ENCODE data around the gene NELL1.

The NELL1 gene

DNA sequence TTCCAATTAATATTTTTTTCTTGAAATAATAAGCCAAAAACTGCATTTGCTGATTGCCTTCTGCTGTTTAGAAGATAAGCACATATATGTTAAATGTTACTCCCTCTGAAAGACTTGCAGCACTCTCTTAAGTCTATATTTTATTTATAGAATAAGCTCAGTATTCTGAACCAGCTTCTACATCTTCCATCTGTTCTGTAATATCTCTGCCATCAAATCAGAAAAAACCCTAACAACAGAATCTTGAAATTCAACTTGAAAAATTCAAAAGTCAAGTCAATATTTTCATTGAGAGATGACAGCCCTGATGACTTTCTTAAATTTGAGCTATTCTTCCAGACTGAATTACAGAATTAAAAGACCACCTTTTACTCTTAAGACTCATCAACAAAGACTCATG, 247.9 kb downstream of the NELL1 start:
- H3K4me3 ChIP-seq (ENCODE audit: low read length): no peak overlapping the region
- no peak for DNase-seq (ENCODE audit: low read depth, low spot score)

DNA sequence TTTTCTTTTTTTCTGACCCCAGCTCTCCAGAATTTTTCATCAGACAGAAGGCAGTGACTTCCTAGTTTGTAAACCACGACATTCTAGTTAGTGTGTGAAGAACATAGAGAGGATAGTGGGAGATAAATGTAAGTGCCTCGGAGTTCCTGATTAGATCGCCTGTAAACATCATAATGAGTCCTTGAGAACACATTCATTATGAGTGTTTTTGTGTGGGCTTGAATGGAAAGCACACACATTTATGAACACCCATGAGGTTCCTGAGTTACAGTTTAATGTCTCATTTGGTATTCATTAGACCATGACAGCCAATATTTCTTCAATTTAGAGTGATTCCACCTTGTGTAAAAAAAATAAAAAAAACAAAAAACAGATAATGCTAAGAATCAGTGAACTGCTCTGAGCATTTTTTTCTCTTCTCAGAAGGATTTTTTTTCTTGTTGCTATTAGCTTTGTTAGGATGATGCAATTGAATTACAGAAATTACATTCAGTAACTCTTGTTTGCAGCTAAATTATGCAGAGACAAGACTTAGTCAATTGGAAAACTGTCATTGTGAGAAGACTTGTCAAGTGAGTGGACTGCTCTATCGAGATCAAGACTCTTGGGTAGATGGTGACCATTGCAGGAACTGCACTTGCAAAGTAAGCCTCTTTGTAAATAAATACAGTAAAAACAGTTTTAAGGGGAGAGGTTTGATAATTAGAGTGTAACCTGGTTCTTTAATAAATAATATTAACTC, 257.6 kb downstream of the NELL1 start:
- H3K4me3 ChIP-seq (ENCODE audit: low read length): no peak overlapping the region
- DNase-seq (ENCODE audit: low read depth, low spot score): no peak

DNA sequence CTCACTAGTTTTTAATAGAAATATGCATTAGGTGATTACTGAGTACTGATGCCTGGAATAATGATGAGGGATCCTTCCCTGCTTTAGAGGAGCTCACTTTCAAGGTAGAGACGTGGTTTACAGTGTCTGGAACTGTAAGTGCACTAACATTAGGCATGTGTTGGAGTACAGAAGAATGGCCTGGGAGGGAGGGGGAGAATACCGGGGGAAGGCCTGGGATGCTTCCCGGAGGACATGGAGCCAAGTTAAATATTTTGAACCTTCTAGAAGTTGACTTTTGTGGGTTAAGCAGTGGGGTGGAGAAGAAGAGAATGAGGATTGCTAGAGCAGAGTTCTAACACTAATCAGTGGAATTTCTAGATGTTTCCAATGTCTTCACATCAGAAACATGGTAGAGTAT, 261.6 kb downstream of the NELL1 start:
- H3K4me3 ChIP-seq (ENCODE audit: low read length): no peak overlapping the region
- no peak for DNase-seq (ENCODE audit: low read depth, low spot score)

DNA sequence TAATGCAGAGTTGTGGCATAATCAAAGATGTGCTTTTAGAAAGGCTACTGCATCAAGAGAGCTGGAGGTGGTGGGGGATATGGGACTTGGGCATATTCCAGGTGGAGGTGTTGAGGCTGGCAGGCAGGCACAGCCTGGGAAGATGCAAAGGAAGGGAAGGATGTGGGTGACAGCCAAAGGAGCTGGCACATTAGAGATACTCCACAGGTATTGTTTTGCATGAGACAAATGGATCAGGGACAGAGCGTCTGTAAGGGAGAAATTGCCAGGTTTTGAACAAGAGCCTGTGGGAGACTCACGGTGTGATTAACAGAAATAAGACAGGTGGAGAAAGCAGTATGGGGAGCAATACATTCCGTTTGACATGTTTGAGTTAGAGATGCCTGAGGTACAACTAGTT, 263.7 kb downstream of the NELL1 start:
- H3K4me3 ChIP-seq (ENCODE audit: low read length): no peak overlapping the region
- no peak for DNase-seq (ENCODE audit: low read depth, low spot score)

DNA sequence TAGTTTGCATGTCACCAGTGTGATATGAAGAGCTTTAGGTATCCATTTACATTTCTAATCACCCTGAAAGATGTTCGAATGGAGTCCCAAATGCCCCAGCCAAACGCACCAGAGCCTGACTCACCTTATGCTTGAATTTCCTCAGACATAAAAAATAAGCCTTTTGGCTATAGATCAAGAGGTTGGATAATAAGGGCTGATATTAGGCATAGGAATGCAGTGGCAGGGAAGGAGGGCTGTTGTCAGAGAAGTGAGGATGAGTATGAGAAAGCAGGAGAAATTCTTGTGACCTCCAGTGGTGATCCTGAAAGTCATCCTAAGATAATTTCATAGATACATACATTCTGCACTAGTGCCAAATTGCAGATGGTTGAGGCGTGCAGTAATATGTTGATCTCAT, 264.6 kb downstream of the NELL1 start:
- DNase-seq (ENCODE audit: low read depth, low spot score): no peak
- H3K4me3 ChIP-seq (ENCODE audit: low read length): no peak overlapping the region

DNA sequence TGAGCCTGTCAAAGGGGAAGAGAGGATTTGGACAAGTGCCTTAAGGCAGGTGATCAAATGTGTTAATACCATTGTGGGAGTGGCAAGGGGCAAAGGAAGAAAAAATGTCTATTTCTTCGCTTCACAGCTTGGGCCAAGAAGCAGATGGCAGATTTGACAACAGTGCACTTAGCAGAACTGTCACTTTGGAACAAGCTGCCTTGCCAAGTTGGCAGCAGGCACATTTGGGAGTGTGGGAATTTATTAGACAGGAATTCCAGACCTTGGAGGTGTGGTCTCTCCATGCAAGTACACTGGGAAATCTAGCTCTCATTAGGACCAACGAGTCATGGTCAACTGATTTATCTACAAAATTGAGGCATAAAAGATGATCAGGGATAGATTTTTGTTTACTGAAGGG, 265.1 kb downstream of the NELL1 start:
- H3K4me3 ChIP-seq (ENCODE audit: low read length): no peak overlapping the region
- no peak for DNase-seq (ENCODE audit: low read depth, low spot score)

DNA sequence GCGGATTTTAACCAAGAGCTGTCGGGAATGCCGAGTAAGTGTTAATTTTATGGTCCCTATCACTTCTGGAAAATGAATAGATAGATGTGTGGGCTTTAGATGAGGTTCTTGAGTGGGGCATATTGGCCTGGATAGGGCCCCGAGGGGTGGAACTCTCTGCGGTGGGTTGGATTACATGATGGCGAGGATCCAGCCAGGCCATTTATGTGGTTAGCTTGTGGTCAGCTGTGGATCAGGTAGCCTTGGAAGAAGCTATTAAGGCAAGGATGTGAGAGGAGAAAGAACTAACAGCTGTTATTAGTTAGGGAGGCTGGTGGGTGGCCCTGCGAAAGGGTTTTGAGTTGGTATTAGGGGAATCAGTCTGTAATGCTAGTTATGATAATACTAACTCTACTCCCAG, 268.4 kb downstream of the NELL1 start:
- DNase-seq (ENCODE audit: low read depth, low spot score): no peak
- H3K4me3 ChIP-seq (ENCODE audit: low read length): no peak overlapping the region

DNA sequence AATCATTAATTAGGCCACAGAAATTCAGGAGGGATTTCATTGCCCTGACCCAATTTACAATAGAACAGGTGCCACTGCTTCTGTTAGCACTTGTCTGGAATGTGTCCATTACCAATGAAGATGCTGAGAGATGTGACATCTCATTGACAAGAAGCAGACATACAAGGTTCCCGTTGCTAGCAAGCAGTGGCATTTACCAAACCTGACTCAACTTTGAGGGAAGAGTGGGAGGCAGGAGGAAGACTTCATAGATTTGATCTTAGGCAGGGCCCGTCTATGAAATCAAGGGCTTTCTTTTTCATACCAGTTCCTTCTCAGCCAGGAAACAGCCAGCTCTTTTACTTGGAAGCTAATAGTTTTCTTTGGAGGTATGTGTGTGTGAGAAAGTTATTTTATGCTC, 280.2 kb downstream of the NELL1 start:
- no peak for DNase-seq (ENCODE audit: low read depth, low spot score)
- H3K4me3 ChIP-seq (ENCODE audit: low read length): no peak overlapping the region

- DNase-seq (ENCODE audit: low read depth, low spot score): no peak
- no peak overlapping the region for H3K4me3 ChIP-seq (ENCODE audit: low read length)
Observed at GRCh38 chr11:20962581-20962980, 293.2 kb downstream of the NELL1 start.

- no peak overlapping the region for H3K4me3 ChIP-seq (ENCODE audit: low read length)
- DNase-seq (ENCODE audit: low read depth, low spot score): no peak
Observed at GRCh38 chr11:20963596-20963995, 294.2 kb downstream of the NELL1 start.

GRCh38 chr11:20964985-20965384, 295.6 kb downstream of the NELL1 start:
- no peak overlapping the region for H3K4me3 ChIP-seq (ENCODE audit: low read length)
- DNase-seq (ENCODE audit: low read depth, low spot score): no peak

DNA sequence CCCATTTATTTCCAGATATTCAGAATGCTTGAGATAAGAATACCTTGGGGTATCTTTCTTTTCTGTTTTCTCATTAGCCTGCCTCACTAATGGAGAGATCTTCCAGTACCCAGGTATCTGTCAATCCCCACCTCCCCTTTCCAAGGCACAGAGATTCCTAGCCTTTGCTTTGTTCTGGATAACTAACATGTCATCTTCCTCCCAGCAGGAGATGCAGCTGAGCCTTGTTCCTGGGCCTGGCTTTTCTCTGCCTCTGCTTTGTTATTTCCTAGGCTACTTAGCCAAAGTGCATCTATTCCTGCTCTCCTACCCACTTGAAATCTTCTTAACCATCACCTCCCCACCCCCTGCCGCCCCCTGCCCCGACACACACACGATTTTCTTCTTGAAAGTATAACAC, 297.1 kb downstream of the NELL1 start:
- no peak for DNase-seq (ENCODE audit: low read depth, low spot score)
- H3K4me3 ChIP-seq (ENCODE audit: low read length): no peak overlapping the region

- no peak for DNase-seq (ENCODE audit: low read depth, low spot score)
- H3K4me3 ChIP-seq (ENCODE audit: low read length): no peak overlapping the region
Observed at GRCh38 chr11:20973940-20974559, 304.7 kb downstream of the NELL1 start.

- no peak for DNase-seq (ENCODE audit: low read depth, low spot score)
- no peak overlapping the region for H3K4me3 ChIP-seq (ENCODE audit: low read length)
Observed at GRCh38 chr11:20980736-20981135, 311.4 kb downstream of the NELL1 start.

- DNase-seq (ENCODE audit: low read depth, low spot score): no peak
Observed at GRCh38 chr11:20990447-20990846, 321.1 kb downstream of the NELL1 start.

DNA sequence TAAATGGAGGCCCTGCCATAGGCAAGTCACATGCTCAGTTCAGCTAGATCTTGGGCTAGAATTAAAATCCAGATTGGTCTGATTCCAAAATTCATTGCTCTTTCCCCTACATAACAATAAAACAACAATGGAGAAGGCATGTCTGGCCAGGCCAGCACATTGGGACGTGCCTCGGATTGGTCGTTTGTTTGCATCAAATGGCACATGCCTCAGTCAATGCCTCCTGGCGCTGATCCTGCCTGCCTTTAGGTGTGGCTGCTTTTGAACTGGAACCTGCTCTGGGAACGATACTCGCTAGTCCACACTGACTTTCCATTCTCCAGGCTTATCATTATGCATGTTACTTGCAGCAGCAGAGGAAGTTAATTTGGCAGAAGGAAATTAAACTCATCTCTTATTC, 322.1 kb downstream of the NELL1 start:
- DNase-seq (ENCODE audit: low read depth, low spot score): no peak
- no peak overlapping the region for H3K4me3 ChIP-seq (ENCODE audit: low read length)

More at GRCh38 chr11:20990447-20990846, 321.1 kb downstream of the NELL1 start:
- no peak overlapping the region for H3K4me3 ChIP-seq (ENCODE audit: low read length)

DNA sequence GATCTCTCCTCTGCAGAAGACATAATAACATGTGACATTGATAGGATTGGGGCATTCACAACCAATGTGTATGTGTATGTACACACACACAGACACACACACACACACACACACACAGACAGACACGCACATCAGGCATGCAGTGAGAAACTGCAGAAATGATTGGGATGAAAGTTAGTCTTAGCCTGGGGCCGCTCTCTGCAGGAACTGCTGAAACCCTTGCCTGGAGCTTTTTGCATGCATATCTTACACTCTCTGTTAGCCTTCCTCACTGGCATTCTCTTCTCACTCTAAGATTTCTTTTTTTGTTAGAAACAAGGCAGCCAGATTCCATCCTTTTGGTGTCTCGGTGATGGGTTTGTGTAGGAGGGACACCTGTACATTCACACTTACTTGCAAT, 337.9 kb downstream of the NELL1 start:
- DNase-seq (ENCODE audit: low read depth, low spot score): no peak
- H3K4me3 ChIP-seq (ENCODE audit: low read length): no peak overlapping the region

GRCh38 chr11:21018248-21018647, 348.9 kb downstream of the NELL1 start:
- no peak for DNase-seq (ENCODE audit: low read depth, low spot score)
- no peak overlapping the region for H3K4me3 ChIP-seq (ENCODE audit: low read length)

DNA sequence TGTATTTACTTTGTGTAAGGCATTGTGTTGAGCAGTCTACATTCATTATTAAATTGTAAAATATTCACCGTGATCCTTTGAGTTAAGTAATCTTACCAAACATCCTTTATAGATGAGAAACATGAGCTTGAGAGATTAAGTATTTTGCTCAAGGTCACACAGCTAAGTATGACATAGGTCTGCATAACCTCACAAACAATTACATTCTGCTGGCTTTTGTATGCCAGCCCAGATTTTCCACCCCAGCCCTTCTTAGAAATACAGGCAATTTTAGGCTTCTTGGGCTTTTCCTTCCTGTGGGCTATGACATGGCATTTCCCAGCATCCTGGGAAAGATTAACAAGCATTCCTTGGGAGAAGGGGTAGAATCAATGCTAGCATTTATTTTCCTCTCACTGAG, 357.3 kb downstream of the NELL1 start:
- DNase-seq (ENCODE audit: low read depth, low spot score): no peak
- no peak overlapping the region for H3K4me3 ChIP-seq (ENCODE audit: low read length)

- no peak overlapping the region for H3K4me3 ChIP-seq (ENCODE audit: low read length)
- DNase-seq (ENCODE audit: low read depth, low spot score): no peak
Observed at GRCh38 chr11:21037850-21038249, 368.5 kb downstream of the NELL1 start.

DNA sequence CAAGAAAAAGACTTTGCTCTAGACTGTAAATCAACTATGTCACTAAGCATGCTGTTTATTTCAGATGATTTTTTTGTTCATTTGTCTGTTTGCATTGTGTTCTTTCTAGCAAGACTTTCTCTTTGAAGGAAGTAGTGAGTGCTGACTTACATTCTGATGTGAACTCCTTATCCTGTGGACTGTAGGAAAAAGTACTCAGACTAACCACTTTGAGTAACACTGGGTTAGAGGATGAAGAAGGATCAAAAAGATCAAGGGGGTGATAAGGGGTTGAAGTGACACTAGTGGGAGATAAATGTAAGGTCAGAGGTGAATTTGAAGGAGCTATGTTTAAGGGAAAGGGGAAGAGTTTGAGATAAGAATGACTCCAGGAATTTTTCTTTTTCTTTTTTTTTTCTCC, 369.4 kb downstream of the NELL1 start:
- DNase-seq (ENCODE audit: low read depth, low spot score): no peak
- H3K4me3 ChIP-seq (ENCODE audit: low read length): no peak overlapping the region

All from Jurkat, Clone E6-1 (cell line).